Measurements from ENCODE around the gene TET2.

DNA sequence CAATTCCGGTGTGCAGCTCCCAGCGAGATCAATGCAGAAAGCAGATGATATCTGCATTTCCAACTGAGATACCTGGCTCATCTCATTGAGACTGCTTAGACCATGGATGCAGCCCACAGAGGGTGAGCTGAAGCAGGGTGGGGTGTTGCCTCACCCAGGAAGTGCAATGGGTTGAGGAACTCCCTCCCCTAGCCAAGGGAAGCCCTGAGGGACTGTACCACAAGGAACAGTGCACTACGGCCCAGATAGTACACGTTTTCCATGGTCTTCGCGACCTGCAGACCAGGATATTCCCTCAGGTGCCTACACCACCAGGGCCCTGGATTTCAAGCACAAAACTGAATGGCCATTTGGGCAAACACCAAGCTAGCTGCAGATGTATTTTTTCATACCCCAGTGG lies 150.0 kb downstream of the TET2 start:
- TF ChIP-seq CTCF (IDR thresholded peaks at IDR 0.05) (no peak), SIN3A (IDR thresholded peaks at IDR 0.05; ENCODE audit: borderline replicate concordance, insufficient read depth, low read depth, low read length) (no peak), POLR2AphosphoS5 (IDR thresholded peaks at IDR 0.05; ENCODE audit: low read depth, low read length) (no peak), REST (IDR thresholded peaks at IDR 0.05; ENCODE audit: insufficient read depth in 1 of 2, low read depth in 2 of 2, low read length in 1 of 2) (no peak)

Data from Panc1 (cell line).